Measurements from ENCODE around the gene CYYR1. TPM values are rescaled to one million over a fixed set of nuclear protein-coding genes. Genes with fewer than 3 reads are reported as not detected.

Gene CYYR1
- polyA plus RNA-seq, 1 donor from 2014 or later, result 0.62 TPM

DNA sequence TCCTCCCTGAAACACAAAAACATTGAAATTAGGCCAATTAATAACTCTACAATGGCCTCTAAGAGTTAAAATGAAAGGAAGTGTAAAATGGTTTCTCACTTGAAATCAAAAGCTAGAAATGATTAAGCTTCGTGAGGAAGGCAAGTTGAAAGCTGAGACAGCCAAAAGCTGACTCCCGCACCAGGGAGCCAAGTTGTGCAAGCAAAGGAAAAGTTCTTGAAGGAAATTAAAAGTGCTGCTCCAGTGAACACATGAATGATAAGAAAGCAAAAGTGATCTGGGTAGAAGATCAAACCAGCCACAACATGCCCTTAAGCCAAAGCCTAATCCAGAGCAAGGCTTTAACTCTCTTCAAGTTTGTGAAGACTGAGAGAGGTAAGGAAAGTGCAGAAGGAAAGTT is 22.8 kb downstream of the CYYR1 start:
- Histone ChIP-seq H3F3A (ENCODE audit: insufficient read depth, low read length, poor library complexity, severe bottlenecking) (no peaks in the 10 kb centered on the region), H3K4me2 (ENCODE audit: low read length) (no peak overlapping the region), H3K27me3 (ENCODE audit: insufficient read depth, low read depth, low read length) (no peaks in the 10 kb centered on the region), H3K9me3 (ENCODE audit: low read length) (no peaks in the 10 kb centered on the region), H4K20me1 (ENCODE audit: insufficient read depth) (no peaks in the 10 kb centered on the region), H3K79me2 (replicated peaks; ENCODE audit: insufficient read depth, low read length) (peaks cover 6% of the 10 kb centered on the region), H3K9me2 (ENCODE audit: insufficient read depth, low read length) (no peaks in the 10 kb centered on the region), H3K36me3 (ENCODE audit: insufficient read depth, low read length) (no peaks in the 10 kb centered on the region), H3K27ac (ENCODE audit: low read length) (no peak overlapping the region), H3K9ac (ENCODE audit: low read length) (no peak overlapping the region), H2AFZ (ENCODE audit: low read depth, low read length) (no peak overlapping the region), H3K4me3 (ENCODE audit: low read length) (no peak overlapping the region)
- no peak for TF ChIP-seq POLR2AphosphoS5 (IDR thresholded peaks at IDR 0.05)
- TF ChIP-seq REST (IDR thresholded peaks at IDR 0.05; ENCODE audit: borderline replicate concordance), result no peak
- TF ChIP-seq SMC3 (conservative IDR thresholded peaks at IDR 0.05; ENCODE audit: poor library complexity), result no peak
- no peak for TF ChIP-seq MXI1 (conservative IDR thresholded peaks at IDR 0.05; ENCODE audit: poor library complexity, severe bottlenecking)
- TF ChIP-seq EP300 (conservative IDR thresholded peaks at IDR 0.05; ENCODE audit: poor library complexity, severe bottlenecking), result no peak
- TF ChIP-seq TAF1 (IDR thresholded peaks at IDR 0.05; ENCODE audit: low read depth), result no peak
- no peak for TF ChIP-seq CTCF (IDR thresholded peaks at IDR 0.05; ENCODE audit: poor library complexity, severe bottlenecking)
- no peak for TF ChIP-seq EZH2 (IDR thresholded peaks at IDR 0.05; ENCODE audit: borderline replicate concordance, insufficient read depth, low read length, poor library complexity, severe bottlenecking)
- no peak for TF ChIP-seq RAD21 (conservative IDR thresholded peaks at IDR 0.05)

GRCh38 chr21:26546446-26547097 is 26.5 kb downstream of the CYYR1 start:
- Histone ChIP-seq H3F3A (ENCODE audit: insufficient read depth, low read length, poor library complexity, severe bottlenecking) (no peaks in the 10 kb centered on the region), H2AFZ (ENCODE audit: low read depth, low read length) (no peak overlapping the region), H3K9ac (ENCODE audit: low read length) (no peak overlapping the region), H3K4me3 (ENCODE audit: low read length) (no peak overlapping the region), H4K20me1 (ENCODE audit: insufficient read depth) (no peaks in the 10 kb centered on the region), H3K9me2 (ENCODE audit: insufficient read depth, low read length) (no peaks in the 10 kb centered on the region), H3K79me2 (replicated peaks; ENCODE audit: insufficient read depth, low read length) (peaks cover 12% of the 10 kb centered on the region), H3K27me3 (ENCODE audit: insufficient read depth, low read depth, low read length) (no peaks in the 10 kb centered on the region), H3K36me3 (ENCODE audit: insufficient read depth, low read length) (no peaks in the 10 kb centered on the region), H3K9me3 (ENCODE audit: low read length) (no peaks in the 10 kb centered on the region), H3K27ac (ENCODE audit: low read length) (no peak overlapping the region), H3K4me2 (ENCODE audit: low read length) (no peak overlapping the region)
- no peak for TF ChIP-seq RAD21 (conservative IDR thresholded peaks at IDR 0.05)
- TF ChIP-seq EP300 (conservative IDR thresholded peaks at IDR 0.05; ENCODE audit: poor library complexity, severe bottlenecking), result no peak
- no peak for TF ChIP-seq POLR2AphosphoS5 (IDR thresholded peaks at IDR 0.05)
- no peak for TF ChIP-seq TAF1 (IDR thresholded peaks at IDR 0.05; ENCODE audit: low read depth)
- TF ChIP-seq SMC3 (conservative IDR thresholded peaks at IDR 0.05; ENCODE audit: poor library complexity), result no peak
- TF ChIP-seq CTCF (IDR thresholded peaks at IDR 0.05; ENCODE audit: poor library complexity, severe bottlenecking), result no peak
- TF ChIP-seq EZH2 (IDR thresholded peaks at IDR 0.05; ENCODE audit: borderline replicate concordance, insufficient read depth, low read length, poor library complexity, severe bottlenecking), result no peak
- no peak for TF ChIP-seq REST (IDR thresholded peaks at IDR 0.05; ENCODE audit: borderline replicate concordance)
- no peak for TF ChIP-seq MXI1 (conservative IDR thresholded peaks at IDR 0.05; ENCODE audit: poor library complexity, severe bottlenecking)

Measured in neural cell (in vitro differentiated cells).